H7 (cell line): Measurements from ENCODE around the gene LAG3. TPM values are rescaled to one million over a fixed set of nuclear protein-coding genes. Genes with fewer than 3 reads are reported as not detected.

Experiments
- DNase-seq: peaks from one replicate; pipeline ENCODE4 v3.0.0; 2012
- H3K27me3 ChIP-seq: 2 replicates; pipeline ENCODE4 v1.6.0; 2011; ENCODE audit warnings: mild to moderate bottlenecking, low read length; ENCODE audit not compliant: control insufficient read depth, insufficient read depth
- H3K36me3 ChIP-seq: replicated peaks from 2 replicates; pipeline ENCODE4 v1.5.1; 2011; ENCODE audit warnings: low read length; ENCODE audit not compliant: control insufficient read depth, insufficient read depth
- H3K4me3 ChIP-seq: 2 replicates; pipeline ENCODE4 v1.5.1; 2011; ENCODE audit warnings: low read depth, mild to moderate bottlenecking, control low read depth, low read length, moderate library complexity; ENCODE audit not compliant: insufficient read depth
- total RNA-seq: library from RNA; depleted of rRNA; stranded (reverse); fragments of >200 nt; shearing (Covaris generic); gene quantifications from 2 replicates; pipeline ENCODE4 v1.2.3, GENCODE V29; 2014

LAG3 gene
- total RNA-seq, 1 experiment from 2014 or later, result 0.35 TPM

DNA sequence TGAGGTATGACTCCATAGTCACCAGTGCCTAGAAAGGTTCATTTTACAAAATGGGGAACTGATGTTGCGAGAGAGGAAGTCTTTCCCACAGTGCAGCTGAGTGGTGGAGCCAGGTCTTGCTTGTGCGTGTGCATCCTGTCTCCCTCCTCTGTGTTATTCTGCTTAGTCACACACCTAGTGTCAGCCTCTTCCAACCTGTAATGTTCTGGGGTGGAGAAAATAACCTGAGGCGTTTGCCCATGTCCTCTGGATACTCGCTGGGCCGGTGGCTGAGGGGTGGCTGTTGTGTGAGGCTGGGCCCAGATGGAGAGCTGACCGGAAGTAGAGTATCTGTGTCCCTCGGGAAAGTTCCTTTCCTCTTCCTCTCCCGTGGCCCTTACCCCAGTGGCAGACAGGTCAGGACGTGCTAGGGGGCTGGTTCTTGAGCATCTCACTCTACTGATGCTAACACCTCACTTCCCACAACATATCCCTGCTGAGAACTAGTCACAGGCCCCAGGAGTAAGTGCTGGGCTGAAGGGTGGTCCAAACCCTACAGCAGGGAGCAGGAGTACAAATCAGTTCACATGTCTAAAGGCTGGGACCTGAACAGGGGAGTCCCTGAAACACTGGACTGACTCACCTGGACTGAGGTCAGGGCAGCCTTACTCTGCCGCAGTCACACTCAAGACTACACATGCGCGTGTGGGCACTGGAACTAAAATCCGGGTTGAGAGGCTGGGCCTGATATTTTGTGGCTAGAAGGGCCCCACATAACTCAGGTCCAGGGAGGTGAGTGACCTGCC, 26.4 kb upstream of the LAG3 start:
- Histone ChIP-seq H3K36me3 (peaks cover 35% of the 10 kb centered on the region), H3K4me3 (no peak overlapping the region), H3K27me3 (no peaks in the 10 kb centered on the region)
- DNase-seq, result no peak

DNA sequence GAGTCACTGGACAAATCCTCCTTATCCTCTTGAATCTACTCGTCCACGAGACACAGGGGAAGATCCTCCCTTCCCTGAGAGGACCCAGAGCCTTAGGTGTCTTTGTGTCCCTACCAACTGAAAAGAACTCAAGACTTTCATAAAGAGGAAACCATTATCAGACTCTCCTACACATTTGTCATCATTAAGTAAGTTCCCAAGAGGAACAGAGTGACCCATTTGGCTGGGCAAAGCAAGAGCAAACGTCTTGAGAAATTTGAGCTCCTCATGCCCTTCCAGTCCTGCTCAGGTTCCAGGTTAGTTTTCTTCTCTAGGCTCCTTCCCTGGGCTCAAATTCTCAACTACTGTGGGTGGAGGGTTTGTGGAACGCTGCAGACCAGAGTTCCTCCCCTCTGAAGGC, 25.1 kb upstream of the LAG3 start:
- Histone ChIP-seq H3K27me3 (no peaks in the 10 kb centered on the region), H3K4me3 (no peak overlapping the region), H3K36me3 (peaks cover 44% of the 10 kb centered on the region)
- no peak for DNase-seq

DNA sequence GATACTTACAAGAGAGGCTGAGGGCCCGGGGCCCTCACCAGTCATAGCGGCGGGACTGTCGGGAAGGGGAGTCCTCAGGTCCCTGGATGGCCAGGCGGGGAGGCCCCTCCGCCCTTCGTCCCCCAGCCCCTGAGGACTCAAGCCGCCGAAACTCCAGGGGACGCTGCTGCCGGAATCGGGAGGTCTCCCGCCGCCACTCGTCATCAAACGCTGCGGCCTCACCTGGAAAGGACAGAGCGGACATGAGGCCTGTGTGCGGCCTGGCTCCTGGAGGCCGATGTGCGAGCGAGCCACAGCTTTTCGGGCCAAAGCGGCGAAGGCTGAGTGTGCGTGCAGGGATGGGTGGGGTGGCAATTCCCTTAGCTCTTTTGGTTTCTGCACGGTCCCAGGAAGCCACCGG, 23.6 kb upstream of the LAG3 start:
- no peaks in the 10 kb centered on the region for H3K27me3 ChIP-seq
- DNase-seq, result no peak
- peaks cover 44% of the 10 kb centered on the region for H3K36me3 ChIP-seq
- no peak overlapping the region for H3K4me3 ChIP-seq

DNA sequence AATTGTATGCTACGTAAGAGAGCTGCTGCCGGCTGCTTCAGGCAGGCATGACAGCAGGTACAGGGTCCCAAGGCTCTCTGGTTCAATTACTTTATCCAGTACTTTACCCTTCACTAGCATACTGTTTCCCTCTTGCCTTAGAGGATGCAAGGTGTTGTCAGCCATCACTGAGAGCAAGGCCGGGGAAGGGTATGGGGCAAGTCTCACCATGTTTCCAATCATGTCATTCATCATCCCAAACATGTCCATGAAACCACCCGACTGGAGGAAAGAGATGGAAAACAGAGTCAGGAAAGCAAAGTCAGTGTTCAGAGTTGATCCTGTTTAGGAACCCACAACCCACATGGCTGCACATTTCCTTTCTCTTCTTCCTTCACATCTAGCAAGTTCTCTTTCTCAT, 21.8 kb upstream of the LAG3 start:
- Histone ChIP-seq H3K4me3 (no peak overlapping the region), H3K27me3 (no peaks in the 10 kb centered on the region), H3K36me3 (peaks cover 44% of the 10 kb centered on the region)
- no peak for DNase-seq

DNA sequence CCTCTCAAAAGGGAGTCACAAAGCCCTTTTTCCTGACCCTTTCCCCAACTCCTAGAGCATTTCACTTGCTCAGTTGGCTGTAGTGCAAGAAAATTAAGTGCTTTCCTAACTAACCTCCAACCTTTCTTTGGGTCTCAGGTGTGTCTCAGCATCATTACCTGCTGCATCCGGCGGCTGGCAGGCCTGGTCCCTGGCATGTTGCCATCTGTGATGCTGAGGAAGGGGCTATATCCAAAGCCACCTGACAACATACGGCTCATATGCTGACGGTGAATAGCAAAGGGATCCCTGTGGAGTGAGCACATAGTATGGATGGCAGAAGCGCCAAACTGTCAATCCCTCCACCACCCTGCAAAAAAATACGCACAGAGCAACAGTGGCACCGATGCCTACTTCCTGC, 20.6 kb upstream of the LAG3 start:
- no peak overlapping the region; the same call in 1 of the 2 replicates for H3K4me3 ChIP-seq
- H3K27me3 ChIP-seq, result no peaks in the 10 kb centered on the region
- peaks cover 40% of the 10 kb centered on the region for H3K36me3 ChIP-seq
- DNase-seq, result no peak

DNA sequence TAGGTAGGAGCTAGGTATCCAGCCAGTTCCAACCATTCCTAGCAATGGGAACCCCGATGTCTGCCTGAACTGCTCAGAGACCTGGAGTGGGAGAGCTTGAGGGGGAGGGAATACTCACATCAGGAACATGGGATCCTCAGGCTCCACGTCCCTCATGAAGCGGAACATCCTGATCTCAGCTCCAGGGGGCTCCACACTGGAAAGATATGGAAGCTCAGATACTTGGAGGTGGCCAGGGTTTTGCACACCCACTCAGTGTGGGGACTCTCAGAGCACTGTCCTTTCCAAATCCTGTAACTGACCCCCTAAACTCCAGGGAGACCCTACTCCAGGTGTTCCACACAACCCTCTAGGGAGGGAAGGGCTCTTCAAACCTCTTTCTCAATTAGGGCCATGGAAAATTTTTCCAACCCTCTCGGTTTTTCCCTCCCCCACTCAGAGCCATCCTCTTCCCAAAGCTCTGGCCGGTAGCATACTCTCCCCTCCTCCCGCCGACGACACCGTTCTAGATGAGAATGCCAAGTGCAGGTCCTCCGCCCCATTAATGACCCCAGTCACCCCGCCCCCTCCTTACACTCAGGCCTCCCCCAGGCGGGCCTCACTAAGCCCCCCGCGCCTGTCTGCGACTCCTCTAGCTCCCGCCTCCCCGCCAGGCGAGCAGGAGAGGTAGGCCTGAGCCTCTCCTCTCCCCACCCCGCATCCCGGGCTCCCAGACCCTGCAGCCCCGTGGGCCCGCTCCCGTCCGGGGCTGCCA, 20.0 kb upstream of the LAG3 start:
- peak; percentile 84 for DNase-seq
- Histone ChIP-seq H3K36me3 (peaks cover 36% of the 10 kb centered on the region), H3K27me3 (no peaks in the 10 kb centered on the region), H3K4me3 (peak overlapping the region; percentile 99)

DNA sequence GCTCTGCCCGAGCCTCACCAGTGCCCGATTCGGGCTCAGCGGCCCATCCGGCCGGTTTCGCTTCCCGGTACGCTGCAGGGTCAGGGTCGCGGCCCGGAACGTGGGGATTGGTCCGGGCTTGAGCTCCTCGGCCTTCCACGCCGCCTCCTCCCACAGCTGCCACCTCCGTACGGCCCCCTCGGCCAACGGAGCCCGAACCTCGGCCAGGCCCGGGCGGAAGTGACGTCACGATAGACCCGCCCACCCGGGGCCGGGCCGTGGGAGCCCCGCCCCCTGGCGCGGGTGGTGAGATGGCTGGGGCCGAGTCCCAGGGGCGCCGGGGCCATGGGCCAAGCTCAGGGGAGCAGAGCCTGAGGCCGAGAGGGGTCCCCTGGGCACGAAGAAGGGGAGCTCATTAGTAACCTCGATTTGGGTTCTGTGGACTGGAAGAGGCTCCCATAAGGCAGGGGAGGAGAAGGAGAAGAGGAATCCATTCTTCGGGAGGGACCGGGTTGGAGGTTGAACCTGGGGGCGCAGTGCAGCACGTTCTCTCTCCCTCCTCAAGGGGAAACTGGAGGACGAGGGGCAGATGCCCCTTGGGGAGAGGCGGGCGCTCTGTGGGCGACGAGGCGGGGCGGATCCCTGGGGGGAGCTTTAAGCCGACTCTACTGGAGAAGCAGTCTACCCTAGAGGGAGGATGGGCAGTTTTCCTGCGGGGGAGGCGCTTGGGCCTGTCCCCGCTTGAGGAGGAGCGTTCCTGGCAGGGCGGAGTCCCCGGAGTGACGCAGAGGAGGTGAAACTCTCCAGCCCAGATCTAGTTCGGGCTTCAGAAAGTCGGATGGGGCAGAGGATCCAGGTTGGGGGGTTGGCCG, 19.2 kb upstream of the LAG3 start, which contains the start of gene MLF2:
Gene MLF2, minus strand, starts transcription at position 221 of the 851 bp plus-strand sequence. CDS start 807 bp downstream, outside the sequence.
- H3K4me3 ChIP-seq, result peak within 1 kb of the TSS; percentile 99

DNA sequence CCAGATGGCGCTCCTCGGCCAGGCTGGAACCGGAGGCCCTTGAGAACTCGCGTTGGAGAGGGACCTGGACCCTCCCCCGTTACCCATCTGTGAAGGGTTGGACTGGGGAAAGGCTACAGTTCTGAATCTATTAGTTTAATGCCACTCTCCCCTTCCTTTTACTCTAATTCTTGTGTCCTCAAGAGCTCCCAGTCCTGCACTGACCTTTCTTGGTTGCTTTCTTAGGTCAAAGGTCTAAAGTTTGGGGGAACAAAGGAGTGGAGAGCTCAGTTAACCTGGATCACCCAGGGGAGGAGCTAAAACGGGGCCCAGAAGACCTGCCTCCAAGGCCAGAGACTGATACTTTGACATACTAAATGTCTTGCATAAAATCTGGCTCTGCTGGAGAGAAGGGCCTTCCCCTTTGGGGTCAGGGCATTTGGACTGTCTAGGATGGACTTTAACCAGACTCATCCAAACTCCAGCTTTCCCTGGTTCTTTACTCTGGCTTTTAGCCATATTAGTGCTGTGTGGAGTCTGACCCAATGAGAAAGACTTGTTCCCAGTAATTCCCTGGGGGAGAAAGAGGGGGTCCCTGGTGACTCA, 18.5 kb upstream of the LAG3 start:
- peaks cover 25% of the 10 kb centered on the region for H3K36me3 ChIP-seq
- DNase-seq, result no peak
- no peaks in the 10 kb centered on the region for H3K27me3 ChIP-seq
- H3K4me3 ChIP-seq, result no peak overlapping the region

More for the DNA sequence above, 19.2 kb upstream of the LAG3 start, which contains the start of gene MLF2:
- H3K36me3 ChIP-seq, result peaks cover 29% of the 10 kb centered on the region
- no peaks in the 10 kb centered on the region for H3K27me3 ChIP-seq
- peak; percentile 100 for DNase-seq

DNA sequence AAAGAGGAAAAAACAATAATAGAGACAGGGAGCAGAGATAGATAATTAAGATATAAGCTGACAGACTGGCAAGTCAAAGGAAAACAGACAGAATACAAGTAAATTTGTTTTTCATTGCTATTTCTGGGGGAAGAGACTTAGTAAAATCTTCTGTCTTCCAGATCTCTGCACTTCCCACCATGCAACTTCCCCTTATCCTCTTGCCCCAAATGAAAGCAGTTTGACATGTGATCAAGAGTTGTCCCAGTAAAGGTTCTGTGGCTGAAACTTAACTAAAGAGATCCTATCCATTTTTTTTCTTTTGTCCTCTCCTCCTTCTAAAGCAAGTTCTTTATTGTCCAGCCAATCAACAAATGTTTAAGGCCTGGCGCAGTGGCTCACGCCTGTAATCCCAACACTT, 17.9 kb upstream of the LAG3 start:
- no peak for DNase-seq
- Histone ChIP-seq H3K36me3 (peaks cover 22% of the 10 kb centered on the region), H3K4me3 (no peak overlapping the region), H3K27me3 (no peaks in the 10 kb centered on the region)

DNA sequence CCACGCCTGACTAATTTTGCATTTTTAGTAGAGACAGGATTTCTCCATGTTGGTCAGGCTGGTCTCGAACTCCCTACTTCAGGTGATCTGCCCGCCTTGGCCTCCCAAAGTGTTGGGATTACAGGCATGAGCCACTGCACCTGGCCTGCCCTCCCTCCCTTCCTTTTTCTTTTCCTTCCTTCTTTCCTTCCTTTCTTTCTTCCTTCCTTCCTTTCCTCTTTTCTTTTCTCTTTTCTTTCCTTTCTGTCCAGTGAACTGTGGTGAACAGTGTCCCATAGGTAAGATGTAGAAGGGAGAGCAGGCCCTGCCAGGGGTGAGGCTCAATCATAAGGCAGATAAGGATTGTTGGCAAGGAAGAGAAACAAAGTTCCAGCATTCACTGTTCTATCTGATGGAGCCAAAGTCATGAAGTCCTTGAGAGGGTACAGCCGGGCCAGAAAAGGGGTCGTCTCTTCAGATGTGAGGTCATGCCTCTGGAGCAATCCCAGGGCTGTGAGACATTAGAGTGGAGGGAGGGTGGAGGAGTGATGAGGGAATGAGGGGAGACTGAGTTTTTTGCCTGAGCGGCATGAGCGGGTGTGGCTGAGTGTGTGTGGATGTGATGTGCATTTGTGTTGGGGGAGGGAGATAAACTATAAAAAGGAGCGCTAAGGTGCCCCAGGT, 15.2 kb upstream of the LAG3 start:
- no peaks in the 10 kb centered on the region for H3K36me3 ChIP-seq
- DNase-seq, result no peak
- no peak overlapping the region for H3K4me3 ChIP-seq
- H3K27me3 ChIP-seq, result no peaks in the 10 kb centered on the region

DNA sequence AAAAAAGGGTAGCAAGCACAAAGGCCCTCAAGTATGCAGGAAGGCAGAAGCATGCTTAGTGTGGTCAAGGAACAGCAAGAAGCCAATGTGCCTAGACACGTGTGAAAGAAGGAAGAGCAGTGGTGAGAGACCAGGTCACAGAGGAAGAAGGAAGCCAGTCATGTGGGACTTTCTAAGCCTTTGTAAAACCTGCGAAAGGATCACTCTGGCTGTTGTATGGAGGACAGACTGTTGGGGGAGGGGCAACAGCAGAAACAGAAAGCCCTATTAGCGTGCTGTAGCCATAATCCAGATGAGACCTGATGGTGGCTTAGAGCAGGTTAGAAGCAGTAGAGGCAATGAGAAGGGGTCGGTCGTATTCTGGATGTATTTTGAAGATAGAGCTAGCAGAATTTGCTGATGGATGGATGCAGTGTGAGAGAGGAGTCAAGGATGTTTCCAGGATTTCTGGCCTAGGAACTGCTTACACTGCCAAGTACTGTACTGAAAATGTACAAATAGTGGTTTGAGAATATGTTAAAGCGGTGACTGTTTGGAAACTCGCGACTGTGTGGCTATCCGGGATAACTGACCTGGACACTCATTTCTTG, 13.7 kb upstream of the LAG3 start:
- DNase-seq, result no peak
- no peaks in the 10 kb centered on the region for H3K36me3 ChIP-seq
- no peaks in the 10 kb centered on the region for H3K27me3 ChIP-seq
- no peak overlapping the region for H3K4me3 ChIP-seq

DNA sequence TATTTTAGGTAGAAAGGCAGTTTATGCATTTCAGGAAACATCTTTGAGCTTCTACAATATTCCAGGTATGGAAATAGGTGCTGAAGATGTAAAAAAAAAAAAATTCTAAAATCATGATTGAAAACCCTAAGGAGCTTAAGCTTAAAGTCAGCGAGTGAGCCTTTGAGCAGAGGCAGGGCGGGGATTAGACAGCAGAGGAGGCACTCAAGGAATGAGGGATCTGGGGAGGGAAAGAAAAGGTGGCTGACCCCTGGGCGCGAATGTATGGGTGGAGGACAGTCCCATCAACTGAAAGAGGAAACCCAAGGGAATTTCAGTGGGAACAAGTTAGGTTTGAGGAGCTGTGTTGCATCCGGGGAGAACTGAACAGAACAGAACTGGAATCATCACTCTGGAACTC, 12.6 kb upstream of the LAG3 start:
- H3K4me3 ChIP-seq, result no peak overlapping the region
- DNase-seq, result no peak
- no peaks in the 10 kb centered on the region for H3K27me3 ChIP-seq
- H3K36me3 ChIP-seq, result no peaks in the 10 kb centered on the region

DNA sequence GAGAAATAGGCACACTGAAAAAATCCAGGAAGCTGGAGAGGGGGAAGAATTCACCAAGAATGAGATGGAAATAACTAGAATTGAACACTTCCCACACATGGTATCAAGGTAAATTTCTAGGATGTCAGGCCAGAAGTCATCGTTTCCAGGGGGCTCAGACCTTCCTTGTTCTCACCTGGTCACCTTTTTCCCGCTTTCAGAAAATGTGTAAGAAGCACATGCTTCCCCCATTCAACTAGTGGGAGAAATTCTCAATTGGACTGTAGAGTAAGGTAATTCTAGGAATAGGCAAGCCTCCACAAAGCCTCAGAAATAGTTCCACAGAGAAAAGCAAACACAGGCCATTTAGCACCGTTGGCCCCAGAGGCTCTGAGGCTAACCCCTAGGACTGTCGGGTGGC, 8.9 kb upstream of the LAG3 start:
- peaks cover 9% of the 10 kb centered on the region for H3K27me3 ChIP-seq
- no peaks in the 10 kb centered on the region for H3K36me3 ChIP-seq
- H3K4me3 ChIP-seq, result no peak overlapping the region
- no peak for DNase-seq
